ENCODE data around the gene CKB.

Gene CKB

DNA sequence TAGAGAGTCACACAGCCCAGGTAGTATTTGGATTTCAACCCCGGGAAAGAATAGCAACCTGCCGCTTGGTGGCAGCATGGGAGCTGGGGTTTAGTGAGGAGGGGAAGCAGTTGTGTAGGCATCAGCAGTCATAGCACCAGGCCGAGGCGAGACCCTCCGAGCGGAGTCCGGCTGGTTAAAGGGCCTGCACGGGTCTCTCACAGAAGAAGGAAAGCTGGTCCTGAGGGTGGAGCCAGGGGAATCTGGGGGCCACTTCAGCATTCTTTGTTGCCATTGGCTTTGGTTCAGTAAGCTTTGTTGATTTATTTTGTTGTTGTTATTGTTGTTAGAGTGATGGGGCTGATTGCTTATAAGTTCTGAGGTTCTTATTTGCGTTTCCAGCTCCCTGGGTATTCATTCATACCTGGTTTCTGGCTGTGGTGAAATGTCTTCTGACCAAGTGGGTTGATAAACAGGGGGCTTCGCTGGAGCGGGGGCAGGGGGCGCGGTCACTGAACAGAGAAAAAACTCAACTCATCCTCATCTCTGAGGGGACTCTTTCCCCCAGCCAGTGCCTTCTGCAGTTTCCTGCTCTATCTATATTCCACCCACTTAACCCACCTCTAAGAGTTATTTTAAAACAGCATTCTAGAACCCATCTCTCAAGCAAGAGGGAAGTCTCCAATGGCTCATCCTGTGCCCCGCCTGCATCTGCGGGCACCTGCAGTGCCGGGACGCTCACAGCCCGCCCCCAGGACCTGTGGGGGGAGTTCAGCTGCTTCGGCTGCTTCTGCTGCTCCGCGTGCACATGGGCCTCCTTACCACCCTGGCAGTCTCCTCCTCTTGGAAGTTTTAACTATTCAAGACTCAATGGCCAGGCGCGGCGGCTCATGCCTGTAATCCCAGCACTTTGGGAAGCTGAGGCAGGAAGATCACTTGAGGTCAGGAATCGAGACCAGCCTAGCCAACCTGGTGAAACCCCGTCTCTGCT, 11.6 kb downstream of the CKB start:
- DNase-seq, result no peak

DNA sequence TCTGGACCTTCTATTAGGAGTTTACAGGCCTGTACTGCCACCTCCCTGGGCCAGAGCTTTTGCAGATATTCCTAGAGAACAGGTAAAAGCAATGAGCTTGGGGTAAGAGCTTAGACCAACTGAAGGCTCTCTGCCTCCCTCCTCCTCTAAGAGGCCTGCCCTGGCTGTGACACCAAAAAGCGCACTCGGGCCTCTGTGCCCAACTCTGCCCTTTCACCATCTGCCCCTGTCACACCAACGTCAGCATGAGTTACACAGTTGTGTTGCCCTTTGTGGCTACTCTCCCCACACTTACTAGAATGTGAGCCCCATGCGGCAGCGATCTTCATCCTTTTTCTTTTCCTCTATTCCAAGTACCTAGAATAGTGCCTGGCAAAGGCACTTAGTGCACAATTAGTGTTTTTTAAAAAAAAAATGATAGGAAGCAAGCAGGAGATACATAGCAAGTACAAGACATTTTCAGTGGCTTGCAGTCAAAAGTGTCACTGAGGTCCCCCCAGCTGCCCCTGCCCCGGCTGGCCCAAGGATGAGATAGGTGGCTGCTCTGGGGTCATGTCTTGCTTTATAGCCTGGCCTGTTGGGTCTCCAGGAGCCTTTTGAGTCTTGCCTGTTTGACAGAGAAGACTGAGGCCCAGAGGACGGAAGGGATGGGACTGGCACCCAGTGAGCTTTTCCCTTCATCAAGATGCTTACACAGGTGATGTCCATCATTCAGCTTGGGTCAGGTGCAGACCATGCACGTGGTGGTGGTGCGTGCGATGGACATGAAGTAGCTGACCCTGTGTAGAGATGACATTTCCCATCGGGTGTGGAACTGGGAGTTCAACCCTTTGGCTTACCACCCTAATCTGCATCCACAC, 12.5 kb downstream of the CKB start:
- no peak for DNase-seq

GRCh38 chr14:103508521-103509329, 13.9 kb downstream of the CKB start:
- no peak for DNase-seq

DNA sequence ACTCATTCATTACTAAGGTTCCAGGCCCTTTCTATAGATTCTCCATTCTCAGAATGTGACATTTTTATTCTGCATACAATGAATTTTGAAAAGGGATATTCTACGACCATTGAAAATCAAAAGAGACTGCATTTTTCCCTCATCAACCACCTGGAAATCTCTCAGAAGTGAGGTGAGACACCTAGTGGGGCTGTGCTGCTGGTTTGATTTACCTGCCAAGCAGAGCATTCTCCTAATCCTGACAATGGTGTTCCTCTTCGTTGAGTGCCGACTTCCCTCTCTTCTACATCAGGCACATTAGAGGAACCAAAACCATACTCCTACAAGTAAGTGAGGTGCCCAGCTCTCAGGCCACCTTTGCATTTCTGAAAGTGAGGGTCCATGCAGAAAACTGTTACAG, 14.9 kb downstream of the CKB start:
- DNase-seq, result no peak

GRCh38 chr14:103504991-103505565, 17.6 kb downstream of the CKB start:
- DNase-seq, result no peak

- no peak for DNase-seq
Observed at GRCh38 chr14:103503296-103503695, 19.3 kb downstream of the CKB start.

GRCh38 chr14:103502877-103503276, 19.8 kb downstream of the CKB start:
- DNase-seq, result no peak

DNA sequence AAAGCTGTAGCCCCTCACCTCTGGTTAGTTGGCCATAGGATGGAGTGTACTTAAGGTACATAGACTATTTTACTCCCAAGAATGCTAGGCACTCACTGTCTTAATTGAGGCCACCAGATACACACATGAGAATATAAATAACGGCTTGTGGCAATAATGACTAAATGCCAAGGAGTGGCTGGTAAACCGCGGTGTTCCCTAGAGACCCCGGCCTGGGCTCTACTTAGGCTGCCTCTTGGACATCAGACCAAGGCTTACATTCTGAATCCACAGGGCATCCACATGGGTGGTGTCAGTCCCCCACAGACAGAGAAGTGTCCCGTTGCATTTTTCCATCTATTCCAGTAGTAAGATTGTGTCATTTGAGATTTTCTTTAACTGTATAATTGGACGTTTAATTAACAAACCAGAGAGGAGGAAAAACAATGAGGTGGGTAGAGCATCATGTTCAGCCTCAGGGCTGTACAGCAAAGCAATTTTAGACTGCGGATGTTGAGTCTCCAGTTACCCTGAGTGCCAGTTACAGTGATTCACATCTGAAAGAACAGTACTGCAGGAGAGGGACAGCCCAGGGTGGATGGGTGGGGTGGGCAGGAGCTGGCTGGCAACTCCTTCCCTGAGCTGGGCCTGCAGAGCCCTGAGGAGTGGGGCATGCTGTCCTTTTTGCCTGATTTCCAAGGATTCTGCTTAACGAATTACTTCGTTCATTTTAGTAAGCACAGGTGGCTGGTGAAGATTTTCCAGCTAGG, 20.5 kb downstream of the CKB start:
- no peak for DNase-seq

GRCh38 chr14:103501041-103501870, 21.4 kb downstream of the CKB start:
- DNase-seq, result no peak

DNA sequence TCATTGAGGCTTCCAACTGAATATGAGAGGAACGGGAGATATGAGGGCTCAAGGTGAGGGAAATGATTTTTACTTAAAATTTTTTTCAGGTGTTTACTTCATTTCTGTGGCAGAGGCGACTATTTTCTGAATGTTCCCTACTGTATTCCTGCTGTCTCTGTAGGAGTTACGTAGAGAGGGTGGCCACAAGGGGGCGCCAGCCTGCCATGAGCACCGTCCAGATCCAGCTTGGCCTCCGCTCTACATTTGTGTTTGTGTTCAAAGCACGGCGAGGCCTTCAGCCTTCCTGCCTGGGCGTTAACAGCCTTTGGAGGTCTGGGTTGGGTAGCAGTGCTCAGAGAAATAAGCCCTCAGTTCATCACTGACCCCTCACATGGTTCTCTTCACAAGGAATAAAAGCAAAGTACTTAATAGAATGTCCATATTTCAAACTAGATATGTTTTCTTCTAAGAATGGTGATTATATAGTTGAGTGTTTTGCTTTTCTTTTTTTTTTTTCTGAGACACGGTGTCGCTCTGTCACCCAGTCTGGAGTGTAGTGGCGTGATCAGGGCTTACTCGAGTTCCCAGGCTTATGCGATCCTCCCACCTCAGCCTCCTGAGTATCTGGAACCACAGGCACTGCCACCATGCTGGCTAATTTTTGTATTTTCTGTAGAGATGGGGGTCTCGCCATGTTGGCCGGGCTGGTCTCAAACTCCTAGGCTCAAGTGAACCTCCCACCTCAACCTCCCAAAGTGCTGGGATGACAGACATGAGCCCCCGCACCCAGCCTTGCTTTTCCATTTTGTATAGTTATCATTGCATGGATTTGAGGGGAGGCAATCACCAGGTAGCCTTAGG, 22.3 kb downstream of the CKB start:
- DNase-seq, result peak; percentile 84

DNA sequence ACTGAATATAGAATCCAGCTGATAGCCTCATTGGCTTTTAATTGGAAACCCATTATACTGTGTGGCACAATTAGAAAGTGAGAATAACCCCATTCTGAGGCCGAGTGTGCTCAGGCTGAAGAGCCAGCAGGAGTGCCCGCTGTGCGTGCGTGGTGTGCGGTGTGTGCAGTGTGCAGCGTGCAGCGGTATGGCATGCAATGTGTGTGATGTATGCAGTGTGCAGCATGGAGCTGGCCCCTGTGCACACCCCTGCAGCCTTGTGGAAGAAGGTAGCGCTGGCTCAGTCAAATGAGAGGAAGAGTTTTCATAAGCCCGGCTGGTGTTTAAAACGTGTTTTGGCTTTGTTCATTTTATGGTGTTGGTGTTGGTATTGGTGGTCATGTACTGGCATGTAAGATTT, 22.9 kb downstream of the CKB start:
- no peak for DNase-seq

DNA sequence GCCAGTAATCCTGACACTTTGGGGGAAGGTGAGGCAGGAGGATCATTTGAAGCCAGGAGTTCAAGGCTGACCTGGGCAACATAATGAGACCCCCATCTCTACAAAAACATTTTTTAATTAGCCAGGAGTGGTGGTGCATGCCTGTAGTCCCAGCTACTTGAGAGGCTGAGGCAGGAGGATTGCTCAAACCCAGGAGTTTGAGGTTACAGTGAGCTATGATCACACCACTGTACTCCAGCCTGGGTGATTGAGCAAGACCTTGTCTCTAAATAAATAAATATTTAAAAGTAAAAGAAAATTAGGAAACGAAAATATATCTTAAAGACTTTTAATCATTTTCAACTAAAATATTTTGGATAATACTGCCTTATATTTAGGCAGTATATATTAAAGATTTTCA, 25.9 kb downstream of the CKB start:
- DNase-seq, result no peak

DNA sequence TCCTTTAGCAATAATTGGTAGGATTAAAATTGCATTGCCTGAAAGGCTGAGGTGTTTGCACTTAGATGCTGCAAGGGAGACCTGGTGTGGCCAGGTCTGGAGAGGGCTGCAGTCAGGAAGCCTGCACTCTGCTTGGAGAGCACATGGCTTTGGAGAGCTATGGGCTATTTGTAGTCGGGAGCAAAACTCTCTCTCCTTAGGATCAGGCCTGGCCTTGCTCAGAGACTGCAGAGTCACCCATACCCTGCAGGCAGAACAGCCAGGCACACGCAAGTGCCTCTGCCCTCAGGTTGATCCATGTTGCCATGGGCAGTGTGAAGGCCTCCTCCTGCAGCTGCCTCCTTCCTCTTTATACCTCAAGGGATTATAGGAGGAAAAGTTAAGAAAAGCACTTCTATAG, 26.8 kb downstream of the CKB start:
- no peak for DNase-seq

- DNase-seq, result no peak
Observed at GRCh38 chr14:103492156-103492925, 30.3 kb downstream of the CKB start.

DNA sequence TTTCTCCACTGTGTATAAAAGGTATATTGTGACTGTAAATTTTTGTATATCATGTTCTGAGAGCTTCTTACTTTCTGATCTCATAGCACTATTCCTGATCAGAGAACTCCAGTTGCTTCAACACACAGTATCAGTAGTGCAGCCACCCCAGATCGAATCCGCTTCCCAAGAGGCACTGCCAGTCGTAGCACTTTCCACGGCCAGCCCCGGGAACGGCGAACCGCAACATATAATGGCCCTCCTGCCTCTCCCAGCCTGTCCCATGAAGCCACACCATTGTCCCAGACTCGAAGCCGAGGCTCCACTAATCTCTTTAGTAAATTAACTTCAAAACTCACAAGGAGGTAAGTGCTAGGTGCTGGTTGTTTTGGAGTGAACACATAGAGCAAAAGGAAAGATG, 30.9 kb downstream of the CKB start:
- DNase-seq, result no peak

DNA sequence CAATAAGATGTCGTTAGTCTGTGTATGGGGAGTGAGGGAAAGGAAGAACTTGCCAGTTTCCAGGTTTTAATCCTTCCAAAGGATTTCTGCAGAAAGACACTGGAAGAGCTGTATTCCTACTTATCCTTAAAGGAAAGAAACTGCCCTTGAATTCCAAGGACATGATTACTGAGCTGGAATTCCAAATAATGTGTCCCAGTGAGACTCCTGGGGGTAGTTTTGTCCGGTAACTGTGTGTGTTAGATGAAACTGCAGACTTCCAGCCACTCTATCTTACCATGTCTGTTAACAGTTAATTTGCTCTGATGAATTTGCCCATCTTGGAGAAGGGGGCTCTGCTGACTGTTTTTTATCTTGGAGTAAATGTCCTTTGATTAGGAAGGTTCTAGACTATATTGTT, 33.0 kb downstream of the CKB start:
- no peak for DNase-seq

DNA sequence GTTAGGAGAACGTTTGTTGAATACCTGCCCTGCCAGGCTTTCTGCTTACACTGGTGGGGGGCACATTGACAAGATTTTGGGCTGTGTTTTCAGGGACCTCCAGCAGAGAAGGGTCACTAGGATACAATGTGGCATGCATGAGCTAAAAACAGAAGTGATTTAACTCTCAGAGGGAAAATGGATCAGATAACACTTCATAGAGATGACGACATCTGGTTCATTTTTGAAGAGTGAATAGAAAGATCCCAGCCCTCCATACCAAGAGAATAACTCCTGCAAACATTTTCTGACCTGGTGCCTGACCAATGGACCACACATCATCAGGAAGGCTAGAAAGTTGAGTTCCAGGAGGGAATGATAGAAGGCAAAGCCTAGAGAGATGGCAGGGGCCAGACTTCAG, 33.7 kb downstream of the CKB start:
- DNase-seq, result no peak

DNA sequence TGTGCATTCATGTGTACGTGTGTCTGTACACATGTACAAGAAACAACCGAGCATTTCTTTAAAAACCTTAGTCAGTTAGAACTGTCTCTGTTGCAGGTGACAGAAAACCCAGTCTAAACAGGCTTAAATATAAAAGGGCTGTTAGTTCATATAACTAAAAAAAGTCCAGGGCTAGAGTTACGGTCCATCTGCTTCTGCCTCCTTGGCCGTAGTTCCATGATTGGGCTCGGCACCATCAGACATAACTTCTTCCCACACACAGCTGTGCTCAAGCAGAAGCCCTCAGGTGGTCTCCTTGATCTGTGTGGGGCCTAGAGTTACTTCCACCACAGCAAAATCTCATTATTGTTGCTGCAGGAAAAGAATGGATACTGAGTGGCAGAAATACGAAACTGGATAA, 34.6 kb downstream of the CKB start:
- DNase-seq, result no peak

DNA sequence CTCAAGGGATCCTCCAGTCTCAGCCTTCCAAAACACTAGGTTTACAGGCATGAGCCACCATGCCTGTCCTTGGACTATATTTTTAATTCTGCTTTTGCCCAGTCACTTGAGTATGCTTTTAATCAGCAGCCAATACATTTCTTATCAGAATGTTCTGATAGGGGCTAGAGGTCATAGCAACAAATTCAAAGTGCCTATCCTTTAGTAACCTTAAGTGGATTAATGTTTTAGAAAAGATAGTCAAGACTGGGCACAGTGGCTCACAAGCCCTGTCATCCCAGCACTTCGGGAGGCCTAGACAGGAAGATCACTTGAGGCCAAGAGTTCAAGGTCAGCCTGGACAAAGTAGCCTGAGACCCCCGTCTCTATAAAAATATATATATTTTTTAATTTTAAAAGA, 37.1 kb downstream of the CKB start:
- no peak for DNase-seq

Data from hematopoietic multipotent progenitor cell treated with erythropoietin and hydrocortisone succinate and interleukin-3 and kit ligand, for 8 days (in vitro differentiated cells).